ENCODE results near the gene LGALS3. TPM values are rescaled to one million over a fixed set of nuclear protein-coding genes. Genes with fewer than 3 reads are reported as not detected.

LGALS3 gene
- total and polyA plus RNA-seq, 4 donors: 6.9 to 20.8 (median 10.7) TPM

GRCh38 chr14:55103005-55103640, 25.9 kb upstream of the LGALS3 start:
- peaks cover 2 to 12% (median 4%) of the 10 kb centered on the region in 4 donors for H3K4me1 ChIP-seq (ENCODE audit: control insufficient read depth in 4 of 4, insufficient read depth in 4 of 4, low read length in 3 of 4)

More at GRCh38 chr14:55103005-55103640, 25.9 kb upstream of the LGALS3 start:
- DNase-seq (ENCODE audit: low spot score): no peak
- Histone ChIP-seq H3K27me3 (ENCODE audit: control insufficient read depth in 4 of 4, insufficient read depth in 4 of 4, low read length in 3 of 4) (no peaks in the 10 kb centered on the region), H3K36me3 (ENCODE audit: control insufficient read depth in 4 of 4, insufficient read depth in 3 of 4, low read depth in 1 of 4, low read length in 3 of 4) (no peaks in the 10 kb centered on the region), H3K9ac (ENCODE audit: low read depth in 1 of 2, low read length in 2 of 2) (peak overlapping the region in 1 of 2 donors; percentile 7), H3K4me3 (ENCODE audit: low read depth in 1 of 3, low read length in 3 of 3) (no peak overlapping the region), H3K27ac (ENCODE audit: low read depth in 1 of 2, low read length in 2 of 2) (peak overlapping the region; percentile 59 to 62), H3K9me3 (ENCODE audit: control insufficient read depth in 4 of 4, low read length in 3 of 4) (no peaks in the 10 kb centered on the region)
- 65% methylated on average over 13 of the region's 13 CpGs for WGBS
- TF ChIP-seq FOXA1 (IDR thresholded peaks at IDR 0.05) (no peak), TAF1 (conservative IDR thresholded peaks at IDR 0.05) (no peak), CTCF (IDR thresholded peaks at IDR 0.05; ENCODE audit: low read depth, low read length, missing input control) (no peak), SP1 (IDR thresholded peaks at IDR 0.05) (peak; percentile 69), FOXA2 (IDR thresholded peaks at IDR 0.05) (no peak), NR2F2 (IDR thresholded peaks at IDR 0.05) (no peak), JUND (IDR thresholded peaks at IDR 0.05) (peak; percentile 42 to 70), GABPA (IDR thresholded peaks at IDR 0.05 in 1 of 2, conservative IDR thresholded peaks at IDR 0.05 in 1 of 2) (no peak), YY1 (IDR thresholded peaks at IDR 0.05) (no peak), ATF3 (IDR thresholded peaks at IDR 0.05) (no peak), ZBTB33 (IDR thresholded peaks at IDR 0.05) (no peak), REST (IDR thresholded peaks at IDR 0.05) (no peak), RXRA (IDR thresholded peaks at IDR 0.05) (no peak), HNF4G (IDR thresholded peaks at IDR 0.05) (no peak), RAD21 (IDR thresholded peaks at IDR 0.05) (no peak), HNF4A (conservative IDR thresholded peaks at IDR 0.05) (no peak), MAX (IDR thresholded peaks at IDR 0.05) (no peak)
